Parathyroid adenoma (tissue), 2 donors: Measurements from ENCODE around the gene KY.

ENCODE experiments used
- H2AFZ ChIP-seq: fragments of 300-600 bp; sonication (generic); one replicate; pipeline ENCODE4 v1.7.0; 2017; ENCODE audit warnings: antibody characterized with exemption, mild to moderate bottlenecking
- H3K27ac ChIP-seq: fragments of 300-600 bp; sonication (generic); one replicate; pipeline ENCODE4 v1.7.0; 2017
- H3K27me3 ChIP-seq: fragments of 300-600 bp; sonication (generic); one replicate; pipeline ENCODE4 v1.7.0; 2017; ENCODE audit warnings: low read length; ENCODE audit not compliant: control insufficient read depth, insufficient read depth
- H3K36me3 ChIP-seq: fragments of 300-600 bp; sonication (generic); one replicate; pipeline ENCODE4 v1.7.0; 2017; ENCODE audit warnings: low read length; ENCODE audit not compliant: control insufficient read depth, insufficient read depth
- H3K4me1 ChIP-seq: fragments of 300-600 bp; sonication (generic); one replicate; pipeline ENCODE4 v1.7.0; 2017; ENCODE audit warnings: control low read depth
- H3K4me2 ChIP-seq: fragments of 300-600 bp; sonication (generic); one replicate; pipeline ENCODE4 v1.7.0; 2017; ENCODE audit warnings: low read length
- H3K4me3 ChIP-seq: fragments of 300-600 bp; sonication (generic); one replicate; pipeline ENCODE4 v1.7.0; 2017; ENCODE audit warnings: low read depth, low read length
- H3K79me2 ChIP-seq: fragments of 300-600 bp; sonication (generic); one replicate; pipeline ENCODE4 v1.7.0; 2017; ENCODE audit warnings: control low read depth
- H3K9ac ChIP-seq: fragments of 300-600 bp; sonication (generic); one replicate; pipeline ENCODE4 v1.7.0; 2017; ENCODE audit warnings: mild to moderate bottlenecking
- H3K9me3 ChIP-seq: fragments of 300-600 bp; sonication (generic); one replicate; pipeline ENCODE4 v1.7.0; 2017; ENCODE audit warnings: low read length; ENCODE audit not compliant: control insufficient read depth
- CTCF ChIP-seq: fragments of 300-600 bp; sonication (generic); IDR thresholded peaks from one replicate; pipeline ENCODE4 v1.7.0; 2017; ENCODE audit warnings: antibody characterized with exemption, mild to moderate bottlenecking
- donor health status: primary hyperparathyroidism.

KY gene

GRCh38 chr3:134650431-134651346 is at the start of gene KY:
KY (minus strand) TSS chr3:134651022; CDS start chr3:134650960, 62 bp downstream.
- H3K9ac ChIP-seq, result peak within 1 kb of the TSS; percentile 28
- H3K4me1 ChIP-seq, result peaks cover 11% of the 10 kb centered on the region
- H2AFZ ChIP-seq, result peak within 1 kb of the TSS; percentile 96
- H3K4me3 ChIP-seq, result peak within 1 kb of the TSS; percentile 57
- H3K79me2 ChIP-seq, result no peaks in the 10 kb centered on the region
- H3K36me3 ChIP-seq, result no peaks in the 10 kb centered on the region
- no peak for TF ChIP-seq CTCF
- H3K27ac ChIP-seq, result peak within 1 kb of the TSS; percentile 75
- no peaks in the 10 kb centered on the region for H3K9me3 ChIP-seq
- H3K4me2 ChIP-seq, result peak within 1 kb of the TSS; percentile 87
- H3K27me3 ChIP-seq, result no peaks in the 10 kb centered on the region

GRCh38 chr3:134699721-134700120 is 48.9 kb upstream of the KY start:
- Histone ChIP-seq H3K4me2 (no peak overlapping the region), H3K27me3 (no peaks in the 10 kb centered on the region), H3K27ac (no peak overlapping the region), H3K79me2 (no peaks in the 10 kb centered on the region), H3K36me3 (no peaks in the 10 kb centered on the region), H3K4me1 (no peaks in the 10 kb centered on the region), H3K9ac (no peak overlapping the region), H3K4me3 (no peak overlapping the region), H2AFZ (no peak overlapping the region), H3K9me3 (no peaks in the 10 kb centered on the region)
- no peak for TF ChIP-seq CTCF

- Histone ChIP-seq H3K79me2 (no peaks in the 10 kb centered on the region), H3K4me3 (no peak overlapping the region), H3K4me1 (no peaks in the 10 kb centered on the region), H3K4me2 (no peak overlapping the region), H3K27ac (no peak overlapping the region), H3K27me3 (no peaks in the 10 kb centered on the region), H3K9ac (no peak overlapping the region), H3K9me3 (no peaks in the 10 kb centered on the region), H2AFZ (no peak overlapping the region), H3K36me3 (no peaks in the 10 kb centered on the region)
- TF ChIP-seq CTCF, result no peak
Observed at GRCh38 chr3:134699141-134699711, 48.4 kb upstream of the KY start.

GRCh38 chr3:134697830-134698689 is 47.2 kb upstream of the KY start:
- no peak overlapping the region for H3K9ac ChIP-seq
- H3K4me2 ChIP-seq, result no peak overlapping the region
- no peak overlapping the region for H3K4me3 ChIP-seq
- no peak overlapping the region for H3K27ac ChIP-seq
- no peaks in the 10 kb centered on the region for H3K27me3 ChIP-seq
- H3K79me2 ChIP-seq, result no peaks in the 10 kb centered on the region
- H3K4me1 ChIP-seq, result no peaks in the 10 kb centered on the region
- no peak overlapping the region for H2AFZ ChIP-seq
- no peaks in the 10 kb centered on the region for H3K36me3 ChIP-seq
- no peaks in the 10 kb centered on the region for H3K9me3 ChIP-seq
- TF ChIP-seq CTCF, result no peak
